ENCODE data around the gene GRHL3. TPM values are rescaled to one million over a fixed set of nuclear protein-coding genes. Genes with fewer than 3 reads are reported as not detected.

Gene GRHL3
- total RNA-seq, 3 donors from 2014 or later = not detected

DNA sequence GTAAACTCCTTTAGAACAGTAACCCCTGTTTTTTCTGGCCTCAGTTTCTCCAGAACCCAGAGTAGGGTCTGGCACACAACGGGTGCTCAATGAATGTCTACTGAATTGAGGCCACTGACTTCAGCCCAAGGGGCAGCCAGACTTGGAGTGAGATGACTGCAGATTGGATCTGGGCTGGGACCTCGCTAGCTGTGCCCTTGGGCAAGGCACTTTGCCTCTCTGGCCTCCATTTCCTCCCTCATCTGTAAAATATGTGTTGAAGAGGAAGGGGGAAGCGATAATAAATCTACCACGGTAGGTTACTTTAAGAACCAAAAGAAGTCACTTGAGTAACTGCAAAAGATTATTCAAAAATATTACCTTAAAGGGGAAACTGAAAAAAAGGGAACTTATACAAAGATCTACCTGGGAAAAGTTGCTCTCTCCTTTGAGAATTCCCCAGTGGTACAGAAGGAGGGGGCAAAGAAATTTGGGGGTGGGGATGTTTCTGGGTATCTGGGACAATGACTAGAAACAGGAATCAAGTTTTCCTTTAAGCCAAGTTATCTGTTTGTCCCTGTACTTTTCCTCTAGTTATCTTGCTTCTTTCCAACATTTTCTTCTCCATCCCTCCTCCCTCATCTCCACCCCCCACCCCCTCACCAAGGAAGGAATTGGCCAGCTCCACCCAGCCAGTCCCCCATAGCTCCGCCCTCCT lies 394 bp upstream of the GRHL3 start:
- Mint-ChIP-seq H3K9me3 (no peaks in the 10 kb centered on the region), H3K4me3 (no peak overlapping the region), H3K4me1 (ENCODE audit: low read depth) (peaks cover 41% of the 10 kb centered on the region), H3K36me3 (ENCODE audit: insufficient read depth) (no peaks in the 10 kb centered on the region), H3K27me3 (ENCODE audit: low read depth) (peaks cover 56% of the 10 kb centered on the region)
- DNase-seq = no peak
- ATAC-seq = no peak

DNA sequence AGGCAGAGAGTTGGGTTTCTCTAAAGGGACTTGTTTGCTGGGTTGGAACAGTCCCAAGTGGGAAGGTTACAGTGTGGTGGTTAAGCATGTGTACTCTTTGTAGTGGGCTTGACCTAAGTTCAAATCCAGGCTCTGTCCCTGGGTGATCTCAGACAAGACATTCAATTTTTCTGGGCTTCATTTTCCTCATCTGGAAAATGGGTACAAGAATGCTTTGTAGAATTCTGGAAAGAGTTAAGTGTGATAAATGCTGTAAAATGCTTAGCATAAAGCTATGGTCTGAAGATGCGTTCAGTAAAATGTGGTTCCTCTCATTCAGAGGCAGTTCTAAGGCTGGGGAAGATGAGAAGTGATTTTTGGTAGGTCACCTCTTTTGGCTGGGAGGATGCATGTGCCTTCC lies 805 bp downstream of the GRHL3 start:
- DNase-seq (no peak), ATAC-seq (no peak)
- H3K4me3 Mint-ChIP-seq = peak overlapping the region; percentile 37
- H3K4me1 Mint-ChIP-seq (ENCODE audit: low read depth) = peaks cover 41% of the 10 kb centered on the region
- peaks cover 58% of the 10 kb centered on the region for H3K27me3 Mint-ChIP-seq (ENCODE audit: low read depth)
- H3K9me3 Mint-ChIP-seq = no peaks in the 10 kb centered on the region
- H3K36me3 Mint-ChIP-seq (ENCODE audit: insufficient read depth) = no peaks in the 10 kb centered on the region

DNA sequence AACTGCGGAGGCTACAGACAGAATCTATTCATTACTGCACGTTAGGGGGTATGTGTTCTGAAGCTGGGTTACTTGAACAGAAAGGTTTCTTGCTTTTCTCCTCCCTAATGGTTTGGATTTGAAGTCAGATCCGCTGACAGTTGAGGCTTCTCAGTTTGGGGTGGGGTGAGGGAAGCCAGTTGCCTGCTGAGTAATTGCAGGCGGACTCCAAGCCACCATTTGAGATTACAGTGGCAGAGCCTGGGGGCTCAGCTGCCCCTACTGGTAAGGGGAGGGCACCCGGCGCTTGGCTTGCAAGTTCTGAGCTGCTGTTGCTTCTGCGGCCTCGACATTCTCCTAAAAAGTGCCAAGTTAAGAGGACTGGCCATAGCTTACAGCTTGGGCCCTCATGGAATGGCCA lies 2.0 kb downstream of the GRHL3 start:
- peaks cover 51% of the 10 kb centered on the region for H3K27me3 Mint-ChIP-seq (ENCODE audit: low read depth)
- H3K9me3 Mint-ChIP-seq = no peaks in the 10 kb centered on the region
- peaks cover 43% of the 10 kb centered on the region for H3K4me1 Mint-ChIP-seq (ENCODE audit: low read depth)
- ATAC-seq = no peak
- no peak for DNase-seq
- H3K4me3 Mint-ChIP-seq = peak overlapping the region; percentile 21
- no peaks in the 10 kb centered on the region for H3K36me3 Mint-ChIP-seq (ENCODE audit: insufficient read depth)

DNA sequence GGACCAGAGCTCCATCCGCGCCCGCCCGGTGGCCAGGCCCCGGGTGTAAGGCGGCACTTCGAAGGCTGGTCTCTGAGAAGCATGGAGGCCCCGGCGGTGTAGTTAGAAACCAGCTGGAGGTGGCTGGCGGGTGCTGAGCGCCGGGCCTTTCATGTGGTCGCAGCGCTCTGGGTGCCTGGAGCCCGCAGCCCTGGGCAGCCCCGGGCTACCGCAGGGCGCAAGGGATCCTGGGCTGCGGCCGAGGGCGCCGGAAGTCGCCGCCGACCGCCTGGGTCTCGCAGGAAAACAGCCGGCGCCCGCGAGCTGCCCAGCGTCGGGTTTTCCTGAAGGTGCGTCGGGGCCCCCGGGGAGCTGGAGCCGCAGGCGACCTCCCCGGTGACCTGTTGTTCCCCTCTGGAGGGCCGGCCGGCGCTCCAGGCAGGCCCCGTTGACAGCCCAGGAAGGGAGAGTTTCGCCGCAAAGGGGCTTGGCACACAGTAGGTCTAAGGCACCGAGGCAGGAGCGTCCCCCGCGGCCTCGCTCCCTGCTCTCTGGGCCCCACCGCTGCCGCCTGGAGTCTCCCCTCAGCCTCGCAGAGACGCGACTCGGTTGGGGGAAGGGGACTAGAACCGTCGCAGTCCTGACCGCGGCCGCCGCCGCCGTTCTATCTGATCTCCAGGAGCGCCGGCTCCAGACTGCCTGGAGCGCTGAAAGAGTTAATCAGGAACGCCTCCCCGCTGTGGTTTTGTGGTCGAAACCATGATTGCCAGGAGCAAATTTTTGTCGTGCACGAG lies 2.7 kb downstream of the GRHL3 start:
- Mint-ChIP-seq H3K27me3 (ENCODE audit: low read depth) (peaks cover 50% of the 10 kb centered on the region), H3K4me3 (peak overlapping the region; percentile 77), H3K9me3 (no peaks in the 10 kb centered on the region), H3K36me3 (ENCODE audit: insufficient read depth) (no peaks in the 10 kb centered on the region), H3K4me1 (ENCODE audit: low read depth) (peaks cover 43% of the 10 kb centered on the region)
- ATAC-seq (peak; percentile 76 to 79), DNase-seq (peak; percentile 51)

DNA sequence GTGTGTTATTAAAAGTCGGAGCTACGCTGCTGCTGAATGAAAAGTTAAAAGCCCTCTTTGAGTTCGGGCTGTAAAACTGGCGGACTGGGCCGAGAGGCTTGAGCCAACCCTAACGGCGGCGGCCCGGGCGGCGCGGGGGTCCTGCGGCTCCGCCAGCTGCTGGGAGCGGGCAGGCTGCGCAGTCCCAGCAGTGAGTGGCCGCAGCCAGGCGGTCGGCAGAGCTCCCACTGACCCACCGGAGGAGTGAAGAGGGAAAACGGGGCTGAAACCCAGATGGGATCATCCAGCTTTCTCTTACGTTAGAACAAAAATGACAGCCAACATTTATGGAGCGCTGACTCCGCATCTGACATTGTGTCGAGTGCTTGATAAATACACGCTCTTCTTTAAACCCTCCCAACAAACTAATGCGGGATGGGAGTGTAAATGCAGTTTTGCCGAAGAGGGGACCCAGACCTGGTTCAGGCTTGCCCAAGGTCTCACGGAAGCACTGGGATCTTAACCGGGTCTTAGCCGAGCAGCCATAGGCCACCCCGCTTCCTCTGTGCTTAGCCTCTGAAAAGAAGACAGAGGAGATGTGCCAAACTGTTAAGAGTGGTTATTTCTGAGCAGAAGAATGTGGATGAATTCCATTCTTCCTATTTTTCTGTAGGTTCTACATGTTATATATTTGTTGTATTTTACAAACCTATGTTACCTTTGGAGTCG lies 3.5 kb downstream of the GRHL3 start:
- Mint-ChIP-seq H3K4me1 (ENCODE audit: low read depth) (peaks cover 43% of the 10 kb centered on the region), H3K27me3 (ENCODE audit: low read depth) (peaks cover 44% of the 10 kb centered on the region), H3K9me3 (no peaks in the 10 kb centered on the region), H3K36me3 (ENCODE audit: insufficient read depth) (no peaks in the 10 kb centered on the region), H3K4me3 (peak overlapping the region; percentile 77)
- DNase-seq = no peak
- ATAC-seq = no peak

DNA sequence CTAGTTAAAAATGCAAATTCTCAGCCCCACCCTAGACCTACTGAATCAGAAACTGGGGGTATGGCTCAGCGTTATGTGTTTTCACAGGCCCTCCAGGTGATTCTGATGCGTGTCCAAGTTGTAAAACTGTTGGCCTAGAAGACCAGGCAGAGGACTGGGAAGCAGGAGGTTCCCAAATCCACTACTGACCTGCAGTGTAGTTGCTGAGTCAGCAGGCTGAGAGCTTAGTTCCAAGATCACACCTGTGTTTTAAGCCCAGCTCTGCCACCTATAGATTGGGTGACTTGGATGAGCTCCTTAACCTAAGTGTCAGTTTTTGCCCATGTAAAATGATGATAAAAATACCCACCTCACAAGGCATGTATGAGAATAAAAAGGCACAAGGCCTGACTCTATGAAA lies 4.1 kb downstream of the GRHL3 start:
- no peak for ATAC-seq
- no peaks in the 10 kb centered on the region for H3K36me3 Mint-ChIP-seq (ENCODE audit: insufficient read depth)
- peaks cover 39% of the 10 kb centered on the region for H3K27me3 Mint-ChIP-seq (ENCODE audit: low read depth)
- H3K9me3 Mint-ChIP-seq = no peaks in the 10 kb centered on the region
- H3K4me1 Mint-ChIP-seq (ENCODE audit: low read depth) = peaks cover 42% of the 10 kb centered on the region
- DNase-seq = no peak
- H3K4me3 Mint-ChIP-seq = no peak overlapping the region

DNA sequence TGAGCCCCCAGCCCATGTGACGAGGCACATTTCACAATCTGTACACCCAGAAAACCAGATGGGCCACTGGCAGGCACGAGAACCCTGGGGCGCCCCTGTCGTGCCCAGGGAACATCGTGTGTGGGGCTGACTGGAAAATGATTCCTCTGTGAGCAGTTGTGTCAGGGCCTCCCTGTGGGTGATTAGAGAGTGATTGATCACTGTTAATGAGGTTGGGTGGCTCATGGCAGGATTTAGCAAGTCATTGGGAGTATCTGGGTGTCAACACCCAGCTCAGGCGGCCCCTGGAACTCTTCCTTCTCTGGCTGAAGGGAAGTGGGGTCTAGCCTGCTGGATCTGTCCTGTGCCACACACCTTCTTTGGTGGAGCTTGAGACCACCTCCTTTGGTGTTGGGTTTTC lies 5.7 kb downstream of the GRHL3 start:
- Mint-ChIP-seq H3K36me3 (ENCODE audit: insufficient read depth) (no peaks in the 10 kb centered on the region), H3K4me1 (ENCODE audit: low read depth) (peaks cover 26% of the 10 kb centered on the region), H3K4me3 (no peak overlapping the region), H3K27me3 (ENCODE audit: low read depth) (peaks cover 22% of the 10 kb centered on the region), H3K9me3 (no peaks in the 10 kb centered on the region)
- ATAC-seq (no peak), DNase-seq (no peak)

DNA sequence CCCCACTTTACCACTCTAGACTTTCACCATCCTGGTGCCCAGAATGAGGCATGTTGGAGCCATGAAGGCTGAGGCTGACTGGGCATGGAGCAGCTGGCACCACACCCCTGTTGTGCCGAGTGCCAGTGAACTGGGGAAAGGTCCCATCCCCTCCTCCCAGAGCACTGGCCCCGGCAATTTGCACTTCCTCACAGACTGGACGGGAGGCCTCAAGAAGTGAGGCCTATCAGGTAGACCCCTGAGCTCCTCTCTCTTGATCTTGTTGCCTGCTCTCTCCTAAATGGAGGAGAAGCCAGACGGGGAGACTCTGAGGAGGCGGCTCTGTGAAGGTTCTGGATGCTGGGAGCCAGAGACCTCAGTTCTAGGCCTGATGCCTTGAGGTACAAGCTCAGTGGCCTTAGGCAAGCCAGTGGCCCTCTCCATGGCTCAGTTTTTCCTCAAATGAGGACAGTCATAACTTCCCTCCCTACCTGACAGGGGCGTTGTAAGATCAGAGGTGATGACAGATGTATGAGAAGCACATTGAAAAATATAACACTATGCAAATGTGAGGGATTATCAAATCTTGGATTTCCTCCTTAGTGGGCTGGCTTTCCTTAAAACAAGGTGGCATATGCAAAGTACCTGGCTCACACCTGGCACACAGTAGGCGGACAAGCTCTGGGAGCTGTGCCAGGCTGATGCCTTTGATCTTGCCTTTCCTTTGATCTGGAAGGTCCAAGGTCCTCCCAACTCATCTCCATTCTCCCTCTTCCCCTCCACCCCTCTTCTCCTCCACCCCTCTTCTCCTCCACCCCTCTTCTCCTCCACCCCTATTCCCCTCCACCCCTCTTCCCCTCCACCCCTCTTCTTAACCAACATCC lies 6.7 kb downstream of the GRHL3 start:
- ATAC-seq = no peak
- H3K4me1 Mint-ChIP-seq (ENCODE audit: low read depth) = peaks cover 17% of the 10 kb centered on the region

DNA sequence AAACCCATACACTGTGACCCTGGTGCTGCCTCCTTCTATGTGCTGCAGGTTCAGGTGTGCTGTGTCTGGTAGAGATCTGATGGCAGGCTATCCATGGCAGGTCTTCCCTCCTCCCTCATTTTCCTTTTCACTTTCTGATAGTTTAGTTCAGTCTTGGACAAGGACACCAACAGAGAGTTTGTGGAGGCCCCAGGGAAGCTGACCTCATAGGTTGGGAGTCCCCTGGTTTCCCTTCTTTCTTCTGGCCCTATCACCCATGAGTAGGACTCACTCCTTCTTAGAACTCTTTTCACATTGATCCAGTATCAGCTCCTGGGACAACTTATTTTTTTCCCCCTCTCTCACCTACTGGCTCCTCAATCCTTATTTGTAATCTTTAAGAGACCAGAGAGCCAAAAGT lies 8.3 kb downstream of the GRHL3 start:
- Mint-ChIP-seq H3K4me1 (ENCODE audit: low read depth) (peaks cover 6% of the 10 kb centered on the region), H3K27me3 (ENCODE audit: low read depth) (peaks cover 7% of the 10 kb centered on the region), H3K36me3 (ENCODE audit: insufficient read depth) (no peaks in the 10 kb centered on the region), H3K9me3 (no peaks in the 10 kb centered on the region), H3K4me3 (no peak overlapping the region)
- DNase-seq = no peak
- ATAC-seq = no peak

More for the DNA sequence above, 6.7 kb downstream of the GRHL3 start:
- DNase-seq = no peak
- Mint-ChIP-seq H3K4me3 (no peak overlapping the region), H3K9me3 (no peaks in the 10 kb centered on the region), H3K27me3 (ENCODE audit: low read depth) (peaks cover 13% of the 10 kb centered on the region), H3K36me3 (ENCODE audit: insufficient read depth) (no peaks in the 10 kb centered on the region)

DNA sequence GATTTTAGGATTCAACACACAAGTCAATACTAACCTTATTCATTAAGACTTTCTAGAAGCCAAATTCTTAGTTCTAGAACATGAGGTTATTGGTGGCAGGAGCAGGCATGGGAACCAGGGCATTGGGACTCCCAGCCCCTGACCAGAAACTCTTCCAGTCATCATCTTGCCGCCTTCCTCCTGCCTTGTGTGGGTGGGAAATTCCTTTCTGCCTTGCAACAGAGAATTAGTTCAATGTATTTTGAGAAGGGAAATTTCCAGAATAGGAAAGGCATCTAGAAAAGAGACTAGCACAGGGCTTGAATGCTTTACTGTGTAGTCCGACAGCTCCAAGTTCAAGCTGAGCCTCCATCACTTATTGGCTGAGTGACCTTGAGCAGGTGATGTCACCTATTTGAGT lies 8.7 kb downstream of the GRHL3 start:
- no peaks in the 10 kb centered on the region for H3K36me3 Mint-ChIP-seq (ENCODE audit: insufficient read depth)
- H3K27me3 Mint-ChIP-seq (ENCODE audit: low read depth) = peaks cover 6% of the 10 kb centered on the region
- no peak overlapping the region for H3K4me3 Mint-ChIP-seq
- peaks cover 4% of the 10 kb centered on the region for H3K4me1 Mint-ChIP-seq (ENCODE audit: low read depth)
- ATAC-seq (no peak), DNase-seq (no peak)
- no peaks in the 10 kb centered on the region for H3K9me3 Mint-ChIP-seq

DNA sequence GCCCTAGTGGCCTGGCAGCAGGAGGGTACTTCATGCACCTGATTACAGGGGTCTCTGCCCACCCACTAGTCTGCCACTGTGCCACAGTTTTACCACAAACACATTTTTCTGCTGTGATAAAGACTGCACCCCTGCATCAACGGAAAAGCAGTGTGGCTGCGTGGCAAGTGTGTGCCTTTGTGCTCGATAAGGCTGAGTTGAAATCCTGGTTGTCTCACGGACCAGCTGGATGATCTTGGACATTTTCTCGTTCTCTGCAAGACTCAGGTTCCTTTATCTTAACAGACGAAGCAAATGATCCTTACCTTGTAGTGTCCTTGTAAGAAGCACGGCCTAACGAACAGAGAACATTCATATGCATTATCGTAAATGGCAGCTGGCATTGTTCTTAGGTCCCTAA lies 10.2 kb downstream of the GRHL3 start:
- DNase-seq (no peak), ATAC-seq (no peak)
- Mint-ChIP-seq H3K9me3 (no peaks in the 10 kb centered on the region), H3K27me3 (ENCODE audit: low read depth) (no peaks in the 10 kb centered on the region), H3K4me1 (ENCODE audit: low read depth) (peaks cover 2% of the 10 kb centered on the region), H3K4me3 (no peak overlapping the region), H3K36me3 (ENCODE audit: insufficient read depth) (no peaks in the 10 kb centered on the region)

DNA sequence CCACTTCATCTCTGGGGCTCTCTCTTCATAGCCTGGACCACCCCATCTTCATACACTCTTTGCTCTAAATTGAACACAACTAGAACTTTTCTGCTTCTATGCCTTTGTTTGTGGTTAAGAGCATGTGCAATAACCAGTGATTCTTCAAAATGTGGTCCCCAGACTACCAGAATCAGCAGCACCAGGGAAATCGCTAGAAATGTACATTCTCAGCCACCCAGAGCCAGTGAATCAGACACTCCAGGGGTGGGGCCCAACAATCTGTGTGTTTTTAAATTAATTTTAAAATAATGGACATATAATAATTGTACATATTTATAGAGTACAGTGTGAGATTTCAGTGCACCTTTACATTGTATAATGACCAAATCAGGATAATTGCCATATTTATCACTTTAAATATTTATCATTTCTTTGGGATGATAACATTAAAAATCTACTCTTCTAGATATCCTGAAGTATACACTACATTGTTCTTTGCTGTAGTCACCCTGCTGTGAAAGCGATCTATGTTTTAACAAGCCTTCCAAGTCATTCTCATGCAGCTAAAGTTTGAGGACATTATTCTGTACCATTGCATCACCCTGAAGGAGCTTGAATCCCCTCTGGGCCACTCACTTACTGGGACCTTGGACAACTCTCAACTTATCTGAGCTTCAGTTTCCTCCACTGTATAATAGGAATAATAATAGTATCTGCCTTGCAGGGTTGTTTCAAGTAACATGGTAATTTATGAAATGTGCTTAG lies 10.8 kb downstream of the GRHL3 start:
- Mint-ChIP-seq H3K27me3 (ENCODE audit: low read depth) (no peaks in the 10 kb centered on the region), H3K4me1 (ENCODE audit: low read depth) (peaks cover 2% of the 10 kb centered on the region), H3K4me3 (no peak overlapping the region), H3K9me3 (no peaks in the 10 kb centered on the region), H3K36me3 (ENCODE audit: insufficient read depth) (no peaks in the 10 kb centered on the region)
- no peak for ATAC-seq
- DNase-seq = no peak

DNA sequence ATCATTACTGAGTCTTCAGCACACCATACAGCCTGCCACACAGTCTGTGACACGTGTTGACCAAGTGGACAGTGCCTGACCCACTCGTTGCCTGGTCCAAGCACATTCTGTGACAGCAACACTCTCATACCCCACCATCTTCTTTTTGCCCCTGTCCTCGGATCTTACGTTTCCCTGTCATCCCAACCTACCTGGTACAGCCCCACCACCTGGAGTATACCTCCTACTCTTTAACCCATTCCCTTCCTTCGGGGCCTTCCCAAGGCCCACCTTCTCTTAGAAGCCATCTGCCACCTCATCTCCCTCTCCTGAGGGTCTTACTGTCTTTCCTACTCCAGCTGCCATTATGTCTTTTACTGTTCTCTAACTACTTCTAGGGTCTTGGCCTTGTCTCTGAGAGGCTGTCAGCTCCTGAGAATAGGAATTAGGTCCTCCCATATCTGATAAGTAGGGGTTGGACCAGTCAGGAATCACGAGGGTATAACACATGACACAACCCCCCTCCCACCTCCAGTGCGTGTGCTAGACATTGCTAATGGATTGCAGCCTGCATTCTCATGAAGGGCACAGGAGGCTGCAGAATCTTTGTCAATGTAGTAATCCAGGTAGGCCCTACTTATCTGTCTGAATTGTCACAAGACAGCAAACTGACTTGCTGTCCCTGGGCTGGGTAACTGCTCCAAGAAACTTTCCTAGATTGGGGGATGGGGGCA lies 13.0 kb downstream of the GRHL3 start:
- H3K27me3 Mint-ChIP-seq (ENCODE audit: low read depth) = no peaks in the 10 kb centered on the region
- DNase-seq (no peak), ATAC-seq (no peak)
- no peaks in the 10 kb centered on the region for H3K36me3 Mint-ChIP-seq (ENCODE audit: insufficient read depth)
- H3K4me1 Mint-ChIP-seq (ENCODE audit: low read depth) = no peaks in the 10 kb centered on the region
- H3K4me3 Mint-ChIP-seq = no peak overlapping the region
- H3K9me3 Mint-ChIP-seq = no peaks in the 10 kb centered on the region
